SHP77 treated with DMSO at 0.1 percent for 48 hours (cell line): ENCODE results near the gene CCDC12.

Source experiments
- DNase-seq: peaks from one replicate; lab custom pipeline; 2025; lab: John Stamatoyannopoulos, UW

Gene CCDC12

GRCh38 chr3:46935989-46936558 is 40.5 kb downstream of the CCDC12 start:
- DNase-seq = no peak

GRCh38 chr3:46935168-46935858 is 41.2 kb downstream of the CCDC12 start:
- DNase-seq = no peak

GRCh38 chr3:46934498-46935167 is 41.9 kb downstream of the CCDC12 start:
- no peak for DNase-seq

GRCh38 chr3:46934072-46934471 is 42.5 kb downstream of the CCDC12 start:
- no peak for DNase-seq

GRCh38 chr3:46933261-46933660 is 43.3 kb downstream of the CCDC12 start:
- no peak for DNase-seq

- DNase-seq = no peak
Observed at GRCh38 chr3:46932455-46933225, 43.9 kb downstream of the CCDC12 start.

- no peak for DNase-seq
Observed at GRCh38 chr3:46931631-46932331, 44.8 kb downstream of the CCDC12 start.

- no peak for DNase-seq
Observed at GRCh38 chr3:46930945-46931403, 45.6 kb downstream of the CCDC12 start.

GRCh38 chr3:46930166-46930944 is 46.2 kb downstream of the CCDC12 start:
- DNase-seq = no peak

GRCh38 chr3:46929324-46929723 is 47.2 kb downstream of the CCDC12 start:
- DNase-seq = no peak

GRCh38 chr3:46928282-46928681 is 48.3 kb downstream of the CCDC12 start:
- DNase-seq = no peak

GRCh38 chr3:46927718-46928073 is 48.8 kb downstream of the CCDC12 start:
- no peak for DNase-seq

GRCh38 chr3:46926871-46927717 is 49.5 kb downstream of the CCDC12 start:
- no peak for DNase-seq

GRCh38 chr3:46926447-46926846 is 50.1 kb downstream of the CCDC12 start:
- no peak for DNase-seq

GRCh38 chr3:46926039-46926438 is 50.5 kb downstream of the CCDC12 start:
- peak; percentile 61 for DNase-seq

GRCh38 chr3:46925585-46925934 is 51.0 kb downstream of the CCDC12 start:
- DNase-seq = no peak

GRCh38 chr3:46924921-46925584 is 51.5 kb downstream of the CCDC12 start:
- DNase-seq = no peak

- DNase-seq = no peak
Observed at GRCh38 chr3:46923559-46924350, 52.8 kb downstream of the CCDC12 start.
